Colonic mucosa (tissue), 4 donors: ENCODE data around the gene OR2D2. TPM values are rescaled to one million over a fixed set of nuclear protein-coding genes. Genes with fewer than 3 reads are reported as not detected.

Source experiments
- DNase-seq: peaks from one replicate; pipeline ENCODE4 v3.0.0-alpha.2; 2020
- H3K27ac ChIP-seq: fragments of 200-600 bp; one replicate; pipeline ENCODE4 v1.8.0; 2021
- H3K27me3 ChIP-seq: fragments of 200-600 bp; one replicate; pipeline ENCODE4 v1.8.0; 2021
- H3K36me3 ChIP-seq: fragments of 200-600 bp; one replicate; pipeline ENCODE4 v1.8.0; 2021
- H3K4me1 ChIP-seq: fragments of 200-600 bp; one replicate; pipeline ENCODE4 v1.8.0; 2021; ENCODE audit warnings: mild to moderate bottlenecking
- H3K4me3 ChIP-seq: fragments of 200-600 bp; one replicate; pipeline ENCODE4 v1.8.0; 2021
- H3K9ac ChIP-seq, 2 donors: one replicate each; pipeline ENCODE4 v1.7.0; 2013; ENCODE audit warnings: control low read depth in 2 of 2, low read depth in 2 of 2, low read length in 2 of 2
- H3K9me3 ChIP-seq: fragments of 200-600 bp; one replicate; pipeline ENCODE4 v1.8.0; 2021
- CTCF ChIP-seq: fragments of 200-600 bp; IDR thresholded peaks from one replicate; pipeline ENCODE4 v1.8.0; 2022; ENCODE audit warnings: antibody characterized with exemption, mild to moderate bottlenecking
- intact Hi-C: fragments of 100-400 bp; cut with DNase I; formaldehyde crosslinking; loops from one replicate; pipeline ENCODE4 v1.14.1; 2022
- total RNA-seq, 2 donors: library from RNA; stranded (reverse); fragmentation: NEBNext Ultra II Directional in 1 of 2; extraction: Animal tissue kit (Norgen Biotek cat#: 25700) in 1 of 2; gene quantifications; one replicate each; pipeline ENCODE4 v1.2.1, GENCODE V29; 2021
- donor health status: healthy.
- donor health status: DM: no; HTN: no; CAD: no.
- donor health status: DM: no; HTN: no; CAD: no.

The OR2D2 gene
- total RNA-seq, 2 donors from 2014 or later, result 0.40 TPM; not detected in 1

- H3K4me3 ChIP-seq, result peak overlapping the region; percentile 63
- peak; percentile 23 for DNase-seq
- H3K36me3 ChIP-seq, result no peaks in the 10 kb centered on the region
- intact Hi-C loops, result no loop called here
- H3K27ac ChIP-seq, result peak overlapping the region; percentile 67
- no peaks in the 10 kb centered on the region for H3K27me3 ChIP-seq
- no peaks in the 10 kb centered on the region for H3K9me3 ChIP-seq
- H3K9ac ChIP-seq, result peak overlapping the region; percentile 80 to 85
- no peak for TF ChIP-seq CTCF
- no peaks in the 10 kb centered on the region for H3K4me1 ChIP-seq
Measured at GRCh38 chr11:6927030-6927617, 34.8 kb upstream of the OR2D2 start.

DNA sequence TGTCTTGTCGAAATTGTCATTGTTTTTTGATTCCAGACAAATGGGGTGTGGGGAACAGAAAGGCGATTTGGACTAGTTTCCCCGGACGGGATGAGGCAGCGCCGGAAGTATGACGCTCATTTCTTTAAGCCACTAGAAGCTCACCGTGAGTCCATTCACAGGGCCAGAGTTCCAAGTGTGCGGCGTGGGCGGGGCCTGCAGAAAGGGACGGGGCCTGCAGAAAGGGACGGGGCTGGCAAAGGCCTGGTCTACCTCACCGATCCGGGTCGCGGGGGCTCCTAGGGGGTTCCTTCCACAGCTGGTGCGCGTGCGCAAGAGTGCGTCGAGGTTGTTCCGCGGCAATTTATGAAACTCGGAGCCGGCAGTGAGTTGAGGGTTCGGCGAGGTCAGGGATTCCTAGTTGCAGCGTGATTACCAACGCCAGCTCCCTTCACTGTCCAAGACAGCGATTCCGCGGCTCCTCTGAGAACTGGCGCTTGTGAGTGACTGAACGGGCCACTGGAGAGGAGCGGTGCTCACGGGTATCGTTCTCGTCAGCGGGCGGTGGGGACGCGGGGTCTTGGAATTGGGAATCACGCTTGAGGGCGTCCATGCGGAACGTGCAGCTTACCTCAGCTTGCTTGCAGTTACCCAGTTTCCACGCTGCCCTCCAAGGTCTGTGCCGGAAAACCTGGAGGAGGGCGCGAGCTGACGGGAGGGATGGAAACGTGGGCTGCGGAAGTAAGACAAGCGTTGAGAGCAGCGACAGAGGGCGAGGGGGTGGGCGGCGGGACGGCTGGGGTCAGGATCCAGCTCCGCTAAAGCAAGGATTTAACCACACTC lies 34.1 kb upstream of the OR2D2 start, which contains the start of gene ZNF215:
ZNF215 (plus strand) TSS at position 219 of the 822 bp plus-strand sequence. CDS start 5,847 bp downstream, outside the sequence.
- Histone ChIP-seq H3K4me3 (peak within 1 kb of the TSS; percentile 63), H3K36me3 (no peaks in the 10 kb centered on the region), H3K4me1 (no peaks in the 10 kb centered on the region), H3K27ac (peak within 1 kb of the TSS; percentile 67), H3K27me3 (no peaks in the 10 kb centered on the region), H3K9me3 (no peaks in the 10 kb centered on the region), H3K9ac (peak within 1 kb of the TSS; percentile 80 to 85)
- no peak for TF ChIP-seq CTCF
- DNase-seq, result peak; percentile 91
- intact Hi-C loops, result no loop called here

GRCh38 chr11:6925636-6926207 lies 33.4 kb upstream of the OR2D2 start:
- Histone ChIP-seq H3K4me3 (peak overlapping the region; percentile 63), H3K4me1 (no peaks in the 10 kb centered on the region), H3K27me3 (no peaks in the 10 kb centered on the region), H3K9me3 (no peaks in the 10 kb centered on the region), H3K27ac (no peak overlapping the region), H3K36me3 (no peaks in the 10 kb centered on the region), H3K9ac (no peak overlapping the region)
- intact Hi-C loops, result no loop called here
- peak; percentile 32 for DNase-seq
- no peak for TF ChIP-seq CTCF

- Histone ChIP-seq H3K4me1 (no peaks in the 10 kb centered on the region), H3K36me3 (no peaks in the 10 kb centered on the region), H3K4me3 (no peak overlapping the region), H3K27ac (no peak overlapping the region), H3K9me3 (no peaks in the 10 kb centered on the region), H3K27me3 (no peaks in the 10 kb centered on the region), H3K9ac (no peak overlapping the region)
- no peak for TF ChIP-seq CTCF
- intact Hi-C loops, result no loop called here
- DNase-seq, result no peak
Measured at GRCh38 chr11:6925007-6925577, 32.8 kb upstream of the OR2D2 start.

DNA sequence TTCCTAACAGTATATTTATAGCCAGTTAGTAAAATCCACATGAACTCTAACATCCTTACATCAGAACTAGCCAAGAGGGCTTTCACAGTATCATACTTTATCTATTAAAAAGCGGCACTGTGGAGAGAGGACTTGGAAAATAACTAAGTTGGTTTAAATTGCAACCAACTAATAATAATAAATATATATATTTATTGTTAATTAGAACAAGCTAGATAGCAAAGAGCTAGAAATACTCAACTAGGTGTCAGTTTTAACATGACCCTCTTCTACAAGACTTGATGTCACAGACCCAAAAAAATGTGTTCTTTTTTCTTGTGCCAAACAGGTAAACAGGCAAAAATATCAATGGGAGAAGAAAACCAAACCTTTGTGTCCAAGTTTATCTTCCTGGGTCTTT lies 28.4 kb upstream of the OR2D2 start, which contains the start of gene OR2D3:
OR2D3 (plus strand) TSS at position 301 of the 400 bp plus-strand sequence; CDS start at position 301, 0 bp downstream.
- no peaks in the 10 kb centered on the region for H3K36me3 ChIP-seq
- H3K4me3 ChIP-seq, result no peak within 1 kb of the TSS
- intact Hi-C loops, result no loop called here
- H3K4me1 ChIP-seq, result no peaks in the 10 kb centered on the region
- no peaks in the 10 kb centered on the region for H3K9me3 ChIP-seq
- TF ChIP-seq CTCF, result no peak
- H3K27me3 ChIP-seq, result no peaks in the 10 kb centered on the region
- H3K27ac ChIP-seq, result no peak within 1 kb of the TSS
- H3K9ac ChIP-seq, result no peak within 1 kb of the TSS
- no peak for DNase-seq
